T-cell (primary cell): ENCODE data around the gene AP2A2. TPM values are rescaled to one million over a fixed set of nuclear protein-coding genes. Genes with fewer than 3 reads are reported as not detected.

Experiments
- ATAC-seq, 4 experiments: fragments of 200-7000 bp in 3 of 4; fragments of 150-1000 bp in 1 of 4; cut with Tn5 transposase; replicated peaks in 1 of 4; 1 replicate in 3 of 4; 2 replicates in 1 of 4; pipeline ENCODE4 v1.10.0; 2021; ENCODE audit warnings: moderate library complexity in 3 of 4, mild to moderate bottlenecking in 2 of 4, moderate number of reproducible peaks in 1 of 4
- CTCF ChIA-PET, 2 donors: fragments of 300-600 bp; sonication (Branson Sonifier 250); formaldehyde crosslinking; loops; one replicate each; lab custom pipeline; 2022; ENCODE audit warnings: antibody characterized with exemption in 2 of 2; lab: Charles Lee
- POLR2A ChIA-PET, 2 donors: fragments of 300-600 bp; sonication (Branson Sonifier 250); formaldehyde crosslinking; loops; one replicate each; lab custom pipeline; 2022; ENCODE audit warnings: antibody characterized with exemption in 2 of 2; lab: Charles Lee
- DNase-seq, 35 experiments: peaks; one replicate each; pipeline versions ENCODE4 v3.0.0 to v3.0.0-alpha.2; 2013 to 2023
- H3K27ac ChIP-seq: one replicate; pipeline ENCODE4 v1.5.1; 2013; ENCODE audit warnings: low read length
- H3K27me3 ChIP-seq, 2 experiments: replicated peaks in 1 of 2; 1 replicate in 1 of 2; 2 replicates in 1 of 2; pipeline versions ENCODE4 v1.6.1 to v1.7.0; 2013; ENCODE audit warnings: low read length in 1 of 2, mixed read lengths in 1 of 2; ENCODE audit not compliant: control insufficient read depth in 2 of 2, insufficient read depth in 2 of 2; ENCODE audit errors: extremely low read depth in 1 of 2
- H3K36me3 ChIP-seq, 2 donors: 1 replicate in 1 of 2; 2 replicates in 1 of 2; pipeline versions ENCODE4 v1.6.1 to v1.7.0; 2013; ENCODE audit warnings: low read length in 1 of 2; ENCODE audit not compliant: control insufficient read depth in 2 of 2, insufficient read depth in 1 of 2; ENCODE audit errors: extremely low read depth in 1 of 2
- H3K4me1 ChIP-seq, 2 experiments: 1 replicate in 1 of 2; 2 replicates in 1 of 2; pipeline versions ENCODE4 v1.6.1 to v1.7.0; 2013; ENCODE audit warnings: low read length in 2 of 2, mixed read lengths in 1 of 2; ENCODE audit not compliant: insufficient read depth in 2 of 2, control insufficient read depth in 1 of 2; ENCODE audit errors: extremely low read depth in 1 of 2
- H3K4me3 ChIP-seq, 2 donors: 1 replicate in 1 of 2; 2 replicates in 1 of 2; pipeline versions ENCODE4 v1.5.1 to v1.7.0; 2013; ENCODE audit warnings: mild to moderate bottlenecking in 2 of 2, low read length in 1 of 2, moderate library complexity in 1 of 2; ENCODE audit not compliant: control insufficient read depth in 1 of 2; ENCODE audit errors: extremely low read depth in 1 of 2
- H3K9me3 ChIP-seq: 2 replicates; pipeline ENCODE4 v1.7.0; 2013
- H3K27ac Mint-ChIP-seq, 2 donors: one replicate each; pipeline ENCODE4 v1.8.0; 2020 to 2021; ENCODE audit warnings: mild to moderate bottlenecking in 2 of 2, mixed read lengths in 2 of 2
- H3K27me3 Mint-ChIP-seq, 2 donors: one replicate each; pipeline ENCODE4 v1.8.0; 2021 to 2022; ENCODE audit warnings: mixed read lengths in 2 of 2
- H3K36me3 Mint-ChIP-seq: one replicate; pipeline ENCODE4 v1.8.0; 2021; ENCODE audit warnings: mixed read lengths
- H3K4me1 Mint-ChIP-seq, 3 donors: one replicate each; pipeline ENCODE4 v1.8.0; 2020 to 2022; ENCODE audit warnings: mixed read lengths in 3 of 3, mild to moderate bottlenecking in 1 of 3
- H3K4me3 Mint-ChIP-seq, 3 donors: one replicate each; pipeline ENCODE4 v1.8.0; 2020 to 2022; ENCODE audit warnings: mild to moderate bottlenecking in 3 of 3, mixed read lengths in 3 of 3, moderate library complexity in 3 of 3
- H3K9me3 Mint-ChIP-seq, 3 donors: one replicate each; pipeline ENCODE4 v1.8.0; 2020 to 2022; ENCODE audit warnings: mixed read lengths in 3 of 3
- WGBS: methylation state at CpG from one replicate; pipeline ENCODE4 v1.1.5; 2013; ENCODE audit warnings: missing lambda C conversion rate; ENCODE audit not compliant: insufficient coverage; 5-methylcytosine and 5-hydroxymethylcytosine counted together
- total RNA-seq, 35 experiments: library from RNA in 6 of 35; stranded (reverse) in 6 of 35; fragments of 120-200 nt in 1 of 35; gene quantifications; one replicate each; pipeline versions ENCODE4 v1.2.1 to v1.2.4 and lab custom pipeline; 2013 to 2026

AP2A2 gene
- total RNA-seq, 5 donors from 2014 or later (not counting 1 experiment from before 2014, with no cell fraction given): 59.6 to 85.3 (median 70.8) TPM

GRCh38 chr11:917426-917825, 8.2 kb upstream of the AP2A2 start:
- no peaks in the 10 kb centered on the region for H3K9me3 Mint-ChIP-seq
- H3K4me3 ChIP-seq: no peak overlapping the region
- no peak overlapping the region for H3K27ac Mint-ChIP-seq
- no peaks in the 10 kb centered on the region for H3K4me1 ChIP-seq
- H3K36me3 ChIP-seq: no peaks in the 10 kb centered on the region
- H3K4me1 Mint-ChIP-seq: peaks cover 0 to 2% (median 0%) of the 10 kb centered on the region in 3 donors
- no peak overlapping the region for H3K4me3 Mint-ChIP-seq
- H3K9me3 ChIP-seq: no peaks in the 10 kb centered on the region
- H3K27ac ChIP-seq: no peak overlapping the region
- H3K27me3 ChIP-seq: no peaks in the 10 kb centered on the region
- ATAC-seq (no peak), DNase-seq (no peak)
- H3K36me3 Mint-ChIP-seq: no peaks in the 10 kb centered on the region
- 88% methylated on average over 6 of the region's 8 CpGs for WGBS
- POLR2A ChIA-PET: no interaction called here
- no peaks in the 10 kb centered on the region for H3K27me3 Mint-ChIP-seq
- CTCF ChIA-PET: no interaction called here

GRCh38 chr11:921921-922678, 3.6 kb upstream of the AP2A2 start:
- peaks cover 8 to 11% (median 9%) of the 10 kb centered on the region in 3 donors for H3K4me1 Mint-ChIP-seq
- no peaks in the 10 kb centered on the region for H3K9me3 Mint-ChIP-seq
- no peak overlapping the region for H3K4me3 Mint-ChIP-seq
- Histone ChIP-seq H3K36me3 (no peaks in the 10 kb centered on the region), H3K9me3 (no peaks in the 10 kb centered on the region), H3K4me3 (no peak overlapping the region), H3K4me1 (peaks cover 3 to 16% of the 10 kb centered on the region in 2 experiments), H3K27me3 (no peaks in the 10 kb centered on the region), H3K27ac (no peak overlapping the region)
- H3K27me3 Mint-ChIP-seq: no peaks in the 10 kb centered on the region
- no peak overlapping the region for H3K27ac Mint-ChIP-seq
- ChIA-PET POLR2A (interaction anchor here in 1 of 2 donors (0.6 kb wide), 1 partner anchor 36 kb away, joined by 4 read pairs; no protein-coding TSS in a partner anchor), CTCF (no interaction called here)
- DNase-seq: no peak
- ATAC-seq: no peak
- no peaks in the 10 kb centered on the region for H3K36me3 Mint-ChIP-seq
- 86% methylated on average over 8 of the region's 15 CpGs for WGBS

GRCh38 chr11:923691-924405, 1.8 kb upstream of the AP2A2 start:
- POLR2A ChIA-PET: no interaction called here
- peak overlapping the region; percentile 22 to 39 for H3K27ac Mint-ChIP-seq

GRCh38 chr11:924406-925157, 1.1 kb upstream of the AP2A2 start:
- 92% methylated on average over 17 of the region's 18 CpGs for WGBS
- H3K27ac ChIP-seq: no peak overlapping the region

More at GRCh38 chr11:923691-924405, 1.8 kb upstream of the AP2A2 start:
- WGBS: 91% methylated on average over 14 of the region's 19 CpGs
- DNase-seq (no peak), ATAC-seq (no peak)
- Histone ChIP-seq H3K4me1 (peaks cover 21 to 31% of the 10 kb centered on the region in 2 experiments), H3K27me3 (no peaks in the 10 kb centered on the region), H3K27ac (no peak overlapping the region), H3K9me3 (no peaks in the 10 kb centered on the region), H3K36me3 (no peaks in the 10 kb centered on the region), H3K4me3 (no peak overlapping the region)
- no peaks in the 10 kb centered on the region for H3K9me3 Mint-ChIP-seq
- H3K4me3 Mint-ChIP-seq: peak overlapping the region in 2 of 3 donors; percentile 6 to 55
- H3K27me3 Mint-ChIP-seq: no peaks in the 10 kb centered on the region
- peaks cover 26 to 29% (median 26%) of the 10 kb centered on the region in 3 donors for H3K4me1 Mint-ChIP-seq
- H3K36me3 Mint-ChIP-seq: no peaks in the 10 kb centered on the region
- CTCF ChIA-PET: interaction anchor here (0.5 to 1.4 kb wide), 2 partner anchors 127 to 622 kb away, joined by 3 to 4 read pairs; no protein-coding TSS in a partner anchor

DNA sequence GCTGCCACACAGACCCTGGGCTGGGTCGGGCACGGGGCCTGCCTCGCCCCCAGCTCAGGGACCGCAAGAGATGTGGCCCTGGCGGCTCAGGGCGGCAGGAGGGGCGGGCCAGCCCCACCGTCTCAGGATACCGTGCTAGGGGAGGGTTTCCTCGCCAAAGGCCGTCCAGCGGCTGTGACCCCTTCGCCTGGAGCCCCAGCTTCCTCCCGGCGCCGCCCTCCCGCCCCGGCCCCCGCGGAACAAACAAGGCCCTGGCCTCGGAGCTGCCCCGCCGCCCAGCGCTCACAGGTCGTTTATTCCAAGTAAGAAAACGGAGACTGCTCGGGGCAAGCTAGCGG, 543 bp upstream of the AP2A2 start:
- Mint-ChIP-seq H3K4me1 (peaks cover 30 to 35% (median 32%) of the 10 kb centered on the region in 3 donors), H3K9me3 (no peaks in the 10 kb centered on the region), H3K27ac (no peak overlapping the region), H3K27me3 (no peaks in the 10 kb centered on the region), H3K36me3 (no peaks in the 10 kb centered on the region), H3K4me3 (no peak overlapping the region)
- no peaks in the 10 kb centered on the region for H3K36me3 ChIP-seq
- ATAC-seq (no peak), DNase-seq (peak in 2 of 35 experiments; percentile 15 to 33)
- H3K4me1 ChIP-seq: peaks cover 27 to 41% of the 10 kb centered on the region in 2 experiments
- WGBS: 69% methylated on average over 20 of the region's 28 CpGs
- H3K9me3 ChIP-seq: no peaks in the 10 kb centered on the region
- peak overlapping the region in 1 of 2 donors; percentile 27 for H3K4me3 ChIP-seq
- H3K27ac ChIP-seq: no peak overlapping the region
- no peaks in the 10 kb centered on the region for H3K27me3 ChIP-seq
- ChIA-PET POLR2A (no interaction called here), CTCF (interaction anchor here in 1 of 2 donors (0.6 to 1.4 kb wide), 2 partner anchors 126 to 480 kb away, joined by 4 to 11 read pairs; no protein-coding TSS in a partner anchor)

More at GRCh38 chr11:924406-925157, 1.1 kb upstream of the AP2A2 start:
- no peaks in the 10 kb centered on the region for H3K36me3 ChIP-seq
- Mint-ChIP-seq H3K27me3 (no peaks in the 10 kb centered on the region), H3K36me3 (no peaks in the 10 kb centered on the region), H3K27ac (no peak overlapping the region), H3K4me1 (peaks cover 30 to 33% (median 30%) of the 10 kb centered on the region in 3 donors), H3K9me3 (no peaks in the 10 kb centered on the region), H3K4me3 (no peak overlapping the region)
- DNase-seq (peak in 2 of 35 experiments; percentile 5 to 9), ATAC-seq (no peak)
- no peak overlapping the region for H3K4me3 ChIP-seq
- no peaks in the 10 kb centered on the region for H3K27me3 ChIP-seq
- H3K4me1 ChIP-seq: peaks cover 25 to 39% of the 10 kb centered on the region in 2 experiments
- ChIA-PET POLR2A (no interaction called here), CTCF (interaction anchor here (0.5 to 1.4 kb wide), 3 partner anchors 127 to 621 kb away, joined by 3 to 11 read pairs (median 4); no protein-coding TSS in a partner anchor)
- H3K9me3 ChIP-seq: no peaks in the 10 kb centered on the region
